HL-60 (cell line): ENCODE measurements around the gene NUDT3.

Experiments used
- DNase-seq, 2 experiments: peaks; one replicate each; pipeline ENCODE4 v3.0.0-alpha.2; 2010 to 2020; ENCODE audit warnings: low read depth in 1 of 2, low spot score in 1 of 2
- H3K27ac ChIP-seq: fragments of 250-450 bp; sonication (Bioruptor Pico); replicated peaks from 2 replicates; pipeline ENCODE4 v1.5.1; 2020; ENCODE audit warnings: mild to moderate bottlenecking, moderate library complexity
- H3K27me3 ChIP-seq: fragments of 250-450 bp; sonication (Bioruptor Pico); 2 replicates; pipeline ENCODE4 v1.5.1; 2021; ENCODE audit warnings: mild to moderate bottlenecking, moderate library complexity; ENCODE audit not compliant: insufficient read depth, poor library complexity, severe bottlenecking
- H3K4me3 ChIP-seq: replicated peaks from 2 replicates; pipeline ENCODE4 v1.5.1; 2011; ENCODE audit warnings: mild to moderate bottlenecking, control low read depth, low read length; ENCODE audit not compliant: insufficient read depth
- GABPA ChIP-seq: IDR thresholded peaks from 2 replicates; pipeline ENCODE4 v1.6.1; 2012; ENCODE audit warnings: low read depth
- POLR2AphosphoS5 ChIP-seq: IDR thresholded peaks from 2 replicates; pipeline ENCODE4 v1.6.1; 2012; ENCODE audit warnings: low read depth
- SPI1 ChIP-seq: IDR thresholded peaks from 2 replicates; pipeline ENCODE4 v1.6.1; 2012; ENCODE audit warnings: low read depth, mild to moderate bottlenecking, borderline replicate concordance
- TF ChIP-seq, protein P1 (sequence below): IDR thresholded peaks from one replicate; pipeline ENCODE4 v1.5.1; 2011; ENCODE audit warnings: low read length, control low read depth, inconsistent platforms; ENCODE audit not compliant: insufficient read depth
- TF ChIP-seq, protein P2 (sequence below): IDR thresholded peaks from 2 replicates; pipeline ENCODE4 v1.6.1; 2012; ENCODE audit warnings: low read depth; ENCODE audit not compliant: insufficient replicate concordance

NUDT3 gene

DNA sequence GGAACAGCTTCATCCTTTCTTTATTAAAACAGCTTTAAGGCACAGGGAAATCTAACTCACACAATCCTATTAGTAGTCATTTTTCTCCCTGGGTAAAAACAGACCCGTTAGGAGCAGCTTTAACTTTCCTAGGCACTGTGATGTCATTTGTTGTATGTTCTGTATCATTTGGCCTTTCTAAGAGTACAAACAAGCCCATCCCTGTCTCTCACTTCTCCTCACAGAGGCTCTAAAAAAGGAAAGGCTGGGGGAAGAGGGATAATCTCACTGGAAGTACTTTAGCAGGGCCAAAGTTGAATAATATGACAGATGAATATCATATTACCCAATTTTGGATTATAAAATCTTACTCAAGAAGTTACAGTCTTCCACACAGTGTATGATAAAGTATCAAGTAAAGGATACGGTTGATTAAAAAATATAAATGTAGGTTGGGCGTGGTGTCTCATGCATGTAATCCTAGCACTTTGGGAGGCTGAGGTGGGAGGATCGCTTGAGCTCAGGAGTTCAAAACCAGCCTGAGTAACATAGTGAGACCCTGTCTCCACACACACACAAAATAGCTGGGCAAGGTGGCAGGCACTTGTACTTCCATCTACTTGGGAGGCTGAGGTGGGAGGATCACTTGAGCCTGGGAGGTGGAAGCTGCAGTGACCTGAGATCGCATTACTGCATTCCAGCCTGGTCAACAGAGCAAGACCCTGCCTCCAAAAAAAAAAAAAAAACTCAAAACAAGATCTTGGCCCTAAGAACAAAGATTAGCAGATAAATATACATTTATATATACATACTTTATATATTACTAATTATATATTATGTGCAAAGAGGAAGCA is 7.9 kb downstream of the NUDT3 start:
- H3K27ac ChIP-seq = no peak overlapping the region

DNA sequence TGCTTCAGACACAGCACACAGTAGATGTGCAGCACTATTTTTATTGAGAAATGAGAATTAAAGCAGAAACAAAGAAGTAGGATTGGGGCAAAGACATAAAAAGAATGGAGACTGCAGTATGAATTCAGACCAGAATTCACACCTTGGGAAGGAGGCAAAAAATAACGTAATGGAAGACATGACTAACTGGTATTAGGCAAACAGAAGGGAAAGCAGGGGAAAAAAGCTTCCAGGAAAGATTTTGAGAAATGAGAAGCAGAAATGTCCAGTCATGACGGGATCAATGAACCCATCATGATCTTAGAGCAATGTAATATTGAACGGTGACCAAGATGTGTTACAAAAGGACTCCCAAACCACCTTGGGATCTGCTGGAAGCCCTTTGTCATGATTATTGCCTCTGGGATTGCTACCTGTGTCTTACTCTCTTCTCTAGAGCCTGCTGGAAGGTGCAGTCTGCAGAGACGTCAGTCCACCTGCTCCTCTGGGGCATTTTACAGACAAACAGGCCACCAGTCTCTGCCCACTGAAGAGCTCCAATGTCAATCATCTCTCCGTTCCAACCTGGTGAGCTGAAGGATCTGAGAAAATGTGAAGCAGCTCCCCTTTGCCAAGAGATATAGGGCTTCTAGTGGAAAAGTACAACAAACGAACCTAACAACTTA is 8.7 kb downstream of the NUDT3 start:
- Histone ChIP-seq H3K4me3 (no peak overlapping the region), H3K27me3 (no peaks in the 10 kb centered on the region), H3K27ac (no peak overlapping the region)
- no peak for DNase-seq
- TF ChIP-seq POLR2AphosphoS5 (no peak), GABPA (no peak), SPI1 (no peak)
- TF ChIP-seq, protein P1, sequence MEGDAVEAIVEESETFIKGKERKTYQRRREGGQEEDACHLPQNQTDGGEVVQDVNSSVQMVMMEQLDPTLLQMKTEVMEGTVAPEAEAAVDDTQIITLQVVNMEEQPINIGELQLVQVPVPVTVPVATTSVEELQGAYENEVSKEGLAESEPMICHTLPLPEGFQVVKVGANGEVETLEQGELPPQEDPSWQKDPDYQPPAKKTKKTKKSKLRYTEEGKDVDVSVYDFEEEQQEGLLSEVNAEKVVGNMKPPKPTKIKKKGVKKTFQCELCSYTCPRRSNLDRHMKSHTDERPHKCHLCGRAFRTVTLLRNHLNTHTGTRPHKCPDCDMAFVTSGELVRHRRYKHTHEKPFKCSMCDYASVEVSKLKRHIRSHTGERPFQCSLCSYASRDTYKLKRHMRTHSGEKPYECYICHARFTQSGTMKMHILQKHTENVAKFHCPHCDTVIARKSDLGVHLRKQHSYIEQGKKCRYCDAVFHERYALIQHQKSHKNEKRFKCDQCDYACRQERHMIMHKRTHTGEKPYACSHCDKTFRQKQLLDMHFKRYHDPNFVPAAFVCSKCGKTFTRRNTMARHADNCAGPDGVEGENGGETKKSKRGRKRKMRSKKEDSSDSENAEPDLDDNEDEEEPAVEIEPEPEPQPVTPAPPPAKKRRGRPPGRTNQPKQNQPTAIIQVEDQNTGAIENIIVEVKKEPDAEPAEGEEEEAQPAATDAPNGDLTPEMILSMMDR = no peak
- TF ChIP-seq, protein P2, sequence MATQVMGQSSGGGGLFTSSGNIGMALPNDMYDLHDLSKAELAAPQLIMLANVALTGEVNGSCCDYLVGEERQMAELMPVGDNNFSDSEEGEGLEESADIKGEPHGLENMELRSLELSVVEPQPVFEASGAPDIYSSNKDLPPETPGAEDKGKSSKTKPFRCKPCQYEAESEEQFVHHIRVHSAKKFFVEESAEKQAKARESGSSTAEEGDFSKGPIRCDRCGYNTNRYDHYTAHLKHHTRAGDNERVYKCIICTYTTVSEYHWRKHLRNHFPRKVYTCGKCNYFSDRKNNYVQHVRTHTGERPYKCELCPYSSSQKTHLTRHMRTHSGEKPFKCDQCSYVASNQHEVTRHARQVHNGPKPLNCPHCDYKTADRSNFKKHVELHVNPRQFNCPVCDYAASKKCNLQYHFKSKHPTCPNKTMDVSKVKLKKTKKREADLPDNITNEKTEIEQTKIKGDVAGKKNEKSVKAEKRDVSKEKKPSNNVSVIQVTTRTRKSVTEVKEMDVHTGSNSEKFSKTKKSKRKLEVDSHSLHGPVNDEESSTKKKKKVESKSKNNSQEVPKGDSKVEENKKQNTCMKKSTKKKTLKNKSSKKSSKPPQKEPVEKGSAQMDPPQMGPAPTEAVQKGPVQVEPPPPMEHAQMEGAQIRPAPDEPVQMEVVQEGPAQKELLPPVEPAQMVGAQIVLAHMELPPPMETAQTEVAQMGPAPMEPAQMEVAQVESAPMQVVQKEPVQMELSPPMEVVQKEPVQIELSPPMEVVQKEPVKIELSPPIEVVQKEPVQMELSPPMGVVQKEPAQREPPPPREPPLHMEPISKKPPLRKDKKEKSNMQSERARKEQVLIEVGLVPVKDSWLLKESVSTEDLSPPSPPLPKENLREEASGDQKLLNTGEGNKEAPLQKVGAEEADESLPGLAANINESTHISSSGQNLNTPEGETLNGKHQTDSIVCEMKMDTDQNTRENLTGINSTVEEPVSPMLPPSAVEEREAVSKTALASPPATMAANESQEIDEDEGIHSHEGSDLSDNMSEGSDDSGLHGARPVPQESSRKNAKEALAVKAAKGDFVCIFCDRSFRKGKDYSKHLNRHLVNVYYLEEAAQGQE = no peak

More for the DNA sequence above, 7.9 kb downstream of the NUDT3 start:
- no peak for DNase-seq
- Histone ChIP-seq H3K4me3 (no peak overlapping the region), H3K27me3 (no peaks in the 10 kb centered on the region)
- TF ChIP-seq, protein P2 = no peak
- no peak for TF ChIP-seq POLR2AphosphoS5
- TF ChIP-seq, protein P1 = no peak
- TF ChIP-seq GABPA = no peak
- TF ChIP-seq SPI1 = no peak

DNA sequence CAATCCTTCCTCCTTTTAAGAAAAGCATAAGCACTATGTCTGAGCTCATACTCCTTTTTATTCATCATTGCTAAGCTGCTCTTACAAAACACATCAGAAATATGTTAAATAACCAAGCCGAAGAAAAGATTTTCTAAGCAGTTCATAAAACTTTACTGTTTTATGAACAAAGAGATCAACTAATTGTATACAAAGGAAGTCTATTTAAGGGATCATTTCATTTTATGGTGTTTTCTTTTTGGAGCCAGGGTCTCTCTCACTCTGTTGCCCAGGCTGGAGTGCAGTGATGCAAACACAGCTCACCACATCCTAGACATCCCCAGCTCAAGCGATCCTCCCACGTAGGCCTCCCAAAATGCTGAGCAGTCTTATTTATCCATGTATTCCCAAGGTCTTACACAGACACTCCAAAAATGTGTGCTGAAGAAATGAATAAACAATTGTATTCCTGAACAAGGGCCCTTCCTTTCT is 9.3 kb downstream of the NUDT3 start:
- no peaks in the 10 kb centered on the region for H3K27me3 ChIP-seq
- no peak overlapping the region for H3K27ac ChIP-seq
- TF ChIP-seq, protein P1 = no peak
- TF ChIP-seq POLR2AphosphoS5 (no peak), GABPA (no peak), SPI1 (no peak)
- TF ChIP-seq, protein P2 = no peak
- no peak overlapping the region for H3K4me3 ChIP-seq
- no peak for DNase-seq
